ENCODE results near the gene TPCN2. TPM values are rescaled to one million over a fixed set of nuclear protein-coding genes. Genes with fewer than 3 reads are reported as not detected.
A peak's percentile ranks its signal among the peaks of the same experiment; 100 is the strongest.

The TPCN2 gene
- total RNA-seq, 1 donor from 2014 or later: 12.6 TPM

- H3K9me3 Mint-ChIP-seq (ENCODE audit: low read depth): peaks cover 5% of the 10 kb centered on the region
- no peak for DNase-seq (ENCODE audit: low spot score)
- H3K4me1 Mint-ChIP-seq (ENCODE audit: low read depth): peaks cover 60% of the 10 kb centered on the region
- no peaks in the 10 kb centered on the region for H3K36me3 Mint-ChIP-seq (ENCODE audit: low read depth)
- H3K27ac Mint-ChIP-seq (ENCODE audit: unreplicated experiment): peak overlapping the region; percentile 51
- H3K27me3 Mint-ChIP-seq (ENCODE audit: low read depth): no peaks in the 10 kb centered on the region
- H3K4me3 Mint-ChIP-seq (ENCODE audit: unreplicated experiment): peak overlapping the region; percentile 55
- TF ChIP-seq CTCF (IDR thresholded peaks at IDR 0.05): no peak
Measured at GRCh38 chr11:69012092-69013008, 36.4 kb upstream of the TPCN2 start.

GRCh38 chr11:69013009-69013951 is 35.5 kb upstream of the TPCN2 start, which contains the start of gene MRGPRF:
Gene MRGPRF, minus strand, starts transcription at chr11:69013246. Its CDS starts 3,345 bp downstream, at chr11:69009901.
- TF ChIP-seq CTCF (IDR thresholded peaks at IDR 0.05): peak; percentile 80
- H3K4me1 Mint-ChIP-seq (ENCODE audit: low read depth): peaks cover 51% of the 10 kb centered on the region
- peak within 1 kb of the TSS; percentile 51 for H3K27ac Mint-ChIP-seq (ENCODE audit: unreplicated experiment)
- peaks cover 5% of the 10 kb centered on the region for H3K9me3 Mint-ChIP-seq (ENCODE audit: low read depth)
- H3K36me3 Mint-ChIP-seq (ENCODE audit: low read depth): no peaks in the 10 kb centered on the region
- peak within 1 kb of the TSS; percentile 58 for H3K4me3 Mint-ChIP-seq (ENCODE audit: unreplicated experiment)
- H3K27me3 Mint-ChIP-seq (ENCODE audit: low read depth): no peaks in the 10 kb centered on the region
- no peak for DNase-seq (ENCODE audit: low spot score)

- peaks cover 41% of the 10 kb centered on the region for H3K4me1 Mint-ChIP-seq (ENCODE audit: low read depth)
- no peaks in the 10 kb centered on the region for H3K36me3 Mint-ChIP-seq (ENCODE audit: low read depth)
- no peak overlapping the region for H3K27ac Mint-ChIP-seq (ENCODE audit: unreplicated experiment)
- no peaks in the 10 kb centered on the region for H3K27me3 Mint-ChIP-seq (ENCODE audit: low read depth)
- DNase-seq (ENCODE audit: low spot score): no peak
- no peak for TF ChIP-seq CTCF (IDR thresholded peaks at IDR 0.05)
- peak overlapping the region; percentile 16 for H3K4me3 Mint-ChIP-seq (ENCODE audit: unreplicated experiment)
- H3K9me3 Mint-ChIP-seq (ENCODE audit: low read depth): peaks cover 5% of the 10 kb centered on the region
Measured at GRCh38 chr11:69014084-69014851, 34.5 kb upstream of the TPCN2 start.

GRCh38 chr11:69014898-69015549 is 33.7 kb upstream of the TPCN2 start:
- Mint-ChIP-seq H3K27ac (ENCODE audit: unreplicated experiment) (no peak overlapping the region), H3K27me3 (ENCODE audit: low read depth) (no peaks in the 10 kb centered on the region)

More at GRCh38 chr11:69014898-69015549, 33.7 kb upstream of the TPCN2 start:
- no peak overlapping the region for H3K4me3 Mint-ChIP-seq (ENCODE audit: unreplicated experiment)
- H3K36me3 Mint-ChIP-seq (ENCODE audit: low read depth): no peaks in the 10 kb centered on the region
- peaks cover 34% of the 10 kb centered on the region for H3K4me1 Mint-ChIP-seq (ENCODE audit: low read depth)
- TF ChIP-seq CTCF (IDR thresholded peaks at IDR 0.05): no peak
- DNase-seq (ENCODE audit: low spot score): no peak
- peaks cover 5% of the 10 kb centered on the region for H3K9me3 Mint-ChIP-seq (ENCODE audit: low read depth)
